SIG-M5 treated with dmso at 0.1 percent for 504 hours (cell line): ENCODE measurements around the gene BMX.

Experiments
- DNase-seq: peaks from one replicate; lab custom pipeline; 2025; ENCODE audit not compliant: unreplicated experiment; lab: John Stamatoyannopoulos, UW

Gene BMX

DNA sequence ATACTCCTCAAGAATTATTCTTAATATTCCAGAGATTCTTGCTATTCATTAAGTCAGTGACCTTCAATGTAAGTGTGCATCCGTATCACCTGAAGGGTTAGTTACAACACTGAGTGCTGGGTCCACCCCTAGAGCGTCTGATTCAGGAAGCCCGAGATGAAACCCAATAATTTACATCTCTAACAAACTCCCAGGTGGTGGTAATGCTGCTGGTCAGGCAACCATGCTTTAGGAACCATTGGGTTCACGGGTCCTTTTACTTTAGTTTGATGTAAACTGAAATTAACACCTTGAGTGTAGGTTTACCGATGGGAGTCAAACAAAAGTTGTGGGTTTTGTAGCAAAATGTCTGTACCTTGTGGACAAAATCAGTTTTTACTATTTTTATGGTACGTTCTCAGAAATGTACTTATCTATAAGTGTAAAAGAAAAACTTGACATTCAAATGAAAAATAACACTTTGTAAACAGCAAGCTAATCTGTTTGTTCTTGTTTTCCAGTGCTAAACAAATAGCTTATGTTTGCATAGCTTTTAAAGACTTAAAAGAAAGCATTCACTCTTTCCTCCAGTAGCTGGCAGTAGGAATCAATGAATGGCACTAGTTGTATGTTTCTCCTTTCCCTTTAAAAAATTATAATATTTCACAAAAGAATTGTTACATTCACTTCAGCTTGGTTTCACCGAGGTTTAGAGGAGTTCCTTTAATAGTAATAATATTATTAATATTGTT, 67.4 kb downstream of the BMX start:
- no peak for DNase-seq

DNA sequence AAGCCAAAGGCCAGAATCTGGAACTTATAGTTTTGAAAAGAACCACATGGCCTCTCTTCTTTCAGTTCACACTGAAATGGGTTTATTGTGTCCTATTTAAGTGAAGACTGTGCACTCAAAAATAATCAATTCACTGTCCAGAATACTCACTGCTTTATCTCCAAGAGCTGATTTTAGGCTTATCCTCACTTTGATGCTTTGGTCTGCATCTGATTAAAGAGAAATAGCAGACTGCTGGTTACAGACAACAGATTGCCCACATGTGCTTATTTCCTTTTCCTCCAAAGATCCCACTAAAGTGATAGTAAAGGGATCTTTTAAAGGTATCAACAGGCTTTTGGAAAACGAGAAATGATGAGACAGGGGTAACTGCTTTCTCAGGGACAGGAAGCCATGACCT, 69.5 kb downstream of the BMX start:
- DNase-seq, result no peak

DNA sequence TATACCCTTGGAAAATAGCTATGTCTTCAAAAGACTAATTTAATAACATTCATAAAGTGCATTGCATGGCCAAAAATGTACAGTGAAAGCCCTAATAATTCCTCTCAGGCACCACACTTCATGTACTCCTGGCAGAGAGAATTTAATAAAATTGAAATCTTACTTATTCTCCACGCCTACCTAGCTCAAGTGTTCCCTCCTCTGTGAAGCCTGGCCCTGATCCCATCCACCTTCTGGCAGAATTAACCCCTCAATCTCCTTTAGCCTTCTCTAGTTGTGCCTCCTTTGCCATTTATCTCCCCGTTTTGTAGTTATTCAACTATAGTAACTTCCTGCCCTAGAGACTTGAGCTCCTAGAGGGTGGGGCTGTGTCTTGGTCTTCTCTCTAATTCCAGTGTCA, 73.4 kb downstream of the BMX start:
- no peak for DNase-seq

DNA sequence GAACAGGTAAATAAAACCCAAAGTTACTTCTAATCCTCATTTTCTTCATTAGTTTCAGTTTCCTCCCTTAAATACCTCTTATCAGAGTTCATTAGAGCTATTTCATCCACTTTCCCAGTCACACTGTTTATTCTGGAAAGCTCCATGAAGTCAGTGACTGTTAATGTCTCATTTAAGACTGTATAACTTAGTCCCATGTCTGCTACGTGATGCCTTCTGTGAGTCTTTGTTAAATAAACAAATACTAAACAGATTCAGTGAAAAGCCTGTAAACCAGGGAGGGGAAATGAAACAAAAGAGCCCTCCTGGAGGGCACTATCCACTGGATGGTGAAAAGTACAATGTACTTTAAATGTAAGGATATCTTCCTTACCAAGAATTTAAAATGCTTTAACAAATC, 75.4 kb downstream of the BMX start:
- no peak for DNase-seq

DNA sequence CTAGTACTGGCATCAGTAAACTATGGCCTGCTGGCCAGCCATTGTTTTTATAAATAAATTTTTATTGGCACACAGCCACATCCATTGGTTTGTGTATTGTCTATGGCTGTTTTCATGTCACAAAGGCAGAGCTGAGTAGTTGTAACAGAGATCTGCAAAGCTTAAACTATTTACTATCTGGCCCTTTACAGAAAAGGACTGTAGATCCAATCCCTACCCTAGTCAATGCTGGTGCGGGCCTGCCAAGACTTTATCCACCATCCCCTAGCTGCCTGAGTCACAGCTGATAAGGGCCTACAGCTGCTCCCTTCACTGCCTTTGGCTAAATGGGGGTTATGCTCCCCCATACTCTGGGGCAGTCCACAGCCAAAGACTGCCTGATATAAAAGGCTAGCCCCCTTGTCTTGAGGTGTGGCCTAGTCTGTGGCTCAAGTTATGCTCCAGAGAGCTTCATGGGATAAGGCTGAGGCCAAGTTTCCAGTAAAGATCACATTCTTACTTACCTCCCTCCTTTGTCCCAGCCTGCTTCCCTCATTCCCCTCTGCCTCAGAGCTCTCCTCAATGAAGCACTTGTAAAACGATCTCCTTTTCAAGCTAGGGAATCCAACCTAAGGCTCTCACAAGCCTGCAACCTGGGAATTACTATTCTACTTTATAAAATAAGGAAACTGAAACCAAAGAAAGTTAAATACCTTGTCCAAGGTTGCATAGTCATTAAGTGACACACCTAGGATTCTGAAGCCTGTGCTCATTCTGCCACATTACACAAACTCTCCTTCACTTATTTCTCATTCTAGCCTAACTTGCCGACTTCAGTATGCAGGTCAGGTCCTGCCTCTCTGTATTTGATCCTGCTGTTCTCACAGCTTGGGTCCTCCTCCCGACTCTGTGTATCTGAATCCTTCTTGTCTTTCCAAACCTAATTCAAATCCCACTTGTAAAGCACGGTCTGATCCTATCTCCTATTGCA, 79.5 kb downstream of the BMX start:
- no peak for DNase-seq

DNA sequence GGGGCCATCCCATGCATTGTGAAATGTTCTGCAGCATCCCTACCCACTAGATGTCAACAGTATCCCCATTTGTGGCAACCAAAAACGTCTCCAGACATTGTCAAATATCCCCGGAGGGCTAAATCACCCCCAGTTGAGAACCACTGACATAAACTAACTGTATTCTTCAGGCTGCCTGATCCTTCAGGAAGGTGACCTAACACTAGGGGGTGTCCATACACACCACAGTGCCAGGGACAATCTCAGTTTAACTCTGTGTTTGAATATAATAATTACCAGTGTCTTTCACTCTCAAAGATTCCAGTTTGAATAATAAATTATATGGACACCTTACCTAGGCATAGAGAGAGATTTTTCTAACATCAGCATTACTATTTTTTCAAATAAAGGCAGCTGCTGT, 93.8 kb downstream of the BMX start:
- DNase-seq, result no peak

DNA sequence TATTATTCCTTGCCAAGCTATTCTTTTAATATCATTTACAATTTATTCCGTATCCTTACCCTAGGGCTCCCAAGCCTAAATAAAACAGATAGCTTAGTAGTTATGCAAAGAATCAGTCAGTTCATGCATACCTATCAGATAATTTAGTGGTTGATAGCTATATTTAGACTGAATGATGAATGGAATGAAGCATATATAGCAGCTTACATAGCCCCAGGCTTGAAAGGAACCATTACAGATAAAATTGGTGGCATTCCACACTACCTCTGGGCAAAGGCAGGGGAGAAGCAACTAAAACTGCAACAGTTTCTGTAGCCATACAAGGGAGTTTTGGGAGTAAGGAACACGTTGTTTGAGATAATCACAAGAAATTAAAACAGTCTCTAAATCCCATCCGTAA, 97.4 kb downstream of the BMX start:
- no peak for DNase-seq

DNA sequence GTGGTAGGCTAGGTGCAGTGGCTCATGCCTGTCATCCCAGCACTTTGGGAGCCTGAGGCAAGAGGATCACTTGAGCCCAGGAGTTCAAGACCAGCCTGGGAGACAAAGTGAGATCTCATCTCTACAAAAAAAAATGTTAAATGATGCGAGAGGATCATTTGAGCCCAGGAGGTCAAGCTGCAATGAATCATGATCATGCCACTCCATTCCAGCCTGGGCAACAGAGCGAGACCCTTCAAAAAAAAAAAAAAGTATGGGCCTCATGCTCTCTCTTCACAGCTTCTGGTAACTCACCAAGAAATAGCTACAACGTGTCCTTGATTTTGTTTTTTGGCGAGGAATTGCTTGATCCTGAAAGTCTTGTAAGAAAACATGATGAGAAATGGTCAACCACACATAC, 98.9 kb downstream of the BMX start:
- DNase-seq, result no peak

DNA sequence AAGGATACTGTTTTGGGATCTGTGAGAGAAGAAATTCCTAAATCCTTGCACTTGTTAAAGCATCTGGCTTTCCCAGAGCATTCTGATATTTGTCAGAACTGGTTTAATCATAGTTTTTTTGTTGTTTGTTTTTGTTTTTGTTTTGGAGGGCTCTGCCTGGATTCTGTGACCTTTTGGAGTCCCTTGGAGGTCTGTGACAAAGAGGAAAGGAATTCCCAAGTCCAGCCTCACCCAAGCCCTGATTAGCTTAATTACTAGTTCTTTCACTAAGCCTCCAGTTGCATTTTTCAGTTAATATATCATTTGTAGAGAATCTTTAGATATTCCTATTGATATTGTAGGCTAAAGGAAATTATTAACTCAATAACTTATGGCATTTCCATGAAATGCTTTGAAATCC, 99.4 kb downstream of the BMX start:
- DNase-seq, result no peak

DNA sequence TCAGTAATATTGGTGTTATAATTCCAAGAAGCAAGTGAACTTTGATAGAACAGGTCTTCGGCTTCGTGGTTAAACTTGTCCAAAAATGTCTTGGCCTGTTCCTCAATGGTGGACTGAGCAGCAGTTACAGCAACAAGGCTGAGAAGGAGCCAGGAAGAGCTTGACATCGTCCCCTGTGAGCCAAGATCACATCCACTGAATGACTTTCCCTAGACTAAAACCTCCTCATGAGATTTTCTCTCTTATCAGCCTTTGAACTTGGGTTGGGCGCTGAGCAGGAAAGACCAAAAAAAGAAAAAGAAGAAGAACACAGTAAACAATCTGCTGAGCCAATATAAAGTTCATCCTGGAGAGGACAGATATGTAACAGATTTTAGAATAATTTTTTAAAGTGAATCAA, 100.1 kb downstream of the BMX start, which contains the start of gene ACE2:
TSS of gene ACE2 (minus strand) at position 216 of the 400 bp plus-strand sequence. CDS start at position 167, 49 bp downstream.
- DNase-seq, result no peak

DNA sequence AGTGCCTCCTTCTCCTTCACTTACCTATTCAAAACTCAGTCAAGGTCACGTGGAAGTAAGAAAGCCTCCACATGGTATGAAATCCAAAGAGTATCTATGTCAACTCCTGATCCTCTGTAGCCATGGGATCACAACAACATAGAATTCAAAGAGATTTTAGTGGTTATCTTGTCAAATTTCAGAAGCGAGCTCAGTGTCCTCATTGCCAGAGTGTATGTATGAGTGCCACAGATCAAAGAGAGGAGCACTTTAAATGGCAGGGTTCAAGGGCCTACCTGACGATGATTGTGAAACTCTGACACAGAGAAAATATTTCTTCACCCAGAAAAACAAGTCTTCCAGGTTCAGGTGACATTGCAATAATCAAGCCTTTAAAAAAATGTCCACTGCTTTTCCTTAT, 101.3 kb downstream of the BMX start:
- DNase-seq, result no peak

DNA sequence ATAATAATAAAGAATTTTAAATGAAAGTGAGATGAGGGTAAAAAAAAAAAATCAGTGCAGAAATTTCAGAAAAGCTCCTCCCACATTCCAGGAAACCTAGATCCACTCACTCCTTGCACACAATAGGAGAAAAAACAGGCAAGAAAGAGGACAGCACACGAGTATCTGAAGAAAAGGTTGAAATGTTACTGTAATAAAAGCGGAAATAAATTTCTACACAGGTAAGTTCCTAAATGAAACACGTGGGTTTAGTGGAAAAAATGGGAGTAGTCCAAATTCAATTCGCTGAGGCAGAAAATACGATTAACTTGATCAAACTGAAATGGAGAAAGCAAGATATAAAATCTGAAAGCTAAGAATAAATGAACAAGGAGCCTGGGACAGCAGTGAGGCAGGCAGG, 102.2 kb downstream of the BMX start:
- no peak for DNase-seq

DNA sequence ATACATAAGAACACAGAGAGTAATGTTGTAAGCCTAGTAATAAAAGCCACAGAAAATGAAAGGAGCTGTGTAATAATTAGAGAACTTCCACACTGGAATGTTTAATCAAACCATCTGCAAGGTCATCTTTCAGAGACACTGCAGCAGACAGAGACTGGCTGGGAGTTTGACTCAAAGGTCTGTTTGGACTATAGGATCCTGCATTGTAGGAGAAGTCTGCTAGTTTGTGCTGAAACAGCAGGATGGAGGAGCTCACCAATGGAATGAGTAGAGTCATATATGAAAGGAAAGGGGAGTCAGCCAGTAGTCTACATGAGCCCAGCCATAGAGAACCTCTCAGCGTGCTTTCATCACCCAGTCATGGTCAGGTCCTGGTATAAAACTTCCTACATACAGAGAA, 104.6 kb downstream of the BMX start:
- no peak for DNase-seq
